Omental fat pad (tissue), 4 donors: ENCODE data around the gene RRM1. TPM values are rescaled to one million over a fixed set of nuclear protein-coding genes. Genes with fewer than 3 reads are reported as not detected.

Source experiments
- ATAC-seq: fragments of 150-250 bp; one replicate; pipeline ENCODE4 v1.9.1; 2016; ENCODE audit warnings: mild to moderate bottlenecking, moderate library complexity; ENCODE audit not compliant: low FRiP score
- DNase-seq: peaks from one replicate; pipeline ENCODE4 v3.0.0-alpha.2; 2019; ENCODE audit warnings: low spot score
- CTCF ChIP-seq, 3 donors: fragments of 450-650 bp; IDR thresholded peaks; one replicate each; pipeline ENCODE4 v1.5.1; 2016 to 2017; ENCODE audit warnings: antibody characterized with exemption in 3 of 3, mild to moderate bottlenecking in 3 of 3, moderate library complexity in 2 of 3
- total RNA-seq, 4 donors: library from RNA; depleted of rRNA; stranded (reverse); fragments of >200 nt; gene quantifications; one replicate each; pipeline ENCODE4 v1.1.0, GENCODE V29; 2016

RRM1 gene
- total RNA-seq, 4 donors from 2014 or later: 26.0 to 42.4 (median 36.6) TPM

GRCh38 chr11:4059424-4059823 lies 35.2 kb upstream of the RRM1 start:
- ATAC-seq: no peak

GRCh38 chr11:4060182-4060923 lies 34.2 kb upstream of the RRM1 start:
- no peak for DNase-seq
- ATAC-seq: no peak
- TF ChIP-seq CTCF (IDR thresholded peaks at IDR 0.05): no peak

More at GRCh38 chr11:4059424-4059823, 35.2 kb upstream of the RRM1 start:
- no peak for DNase-seq
- TF ChIP-seq CTCF (IDR thresholded peaks at IDR 0.05): no peak

GRCh38 chr11:4061700-4062099 lies 32.9 kb upstream of the RRM1 start:
- ATAC-seq (no peak), DNase-seq (no peak)
- no peak for TF ChIP-seq CTCF (IDR thresholded peaks at IDR 0.05)

- TF ChIP-seq CTCF (IDR thresholded peaks at IDR 0.05): no peak
- DNase-seq: no peak
- ATAC-seq: no peak
Observed at GRCh38 chr11:4063348-4063747, 31.3 kb upstream of the RRM1 start.

GRCh38 chr11:4064278-4064955 lies 30.2 kb upstream of the RRM1 start:
- DNase-seq: no peak

GRCh38 chr11:4065086-4065485 lies 29.5 kb upstream of the RRM1 start:
- no peak for TF ChIP-seq CTCF (IDR thresholded peaks at IDR 0.05)
- no peak for DNase-seq
- no peak for ATAC-seq

More at GRCh38 chr11:4064278-4064955, 30.2 kb upstream of the RRM1 start:
- no peak for TF ChIP-seq CTCF (IDR thresholded peaks at IDR 0.05)
- no peak for ATAC-seq
